HG03196 (cell line): ENCODE data around the gene PABPC1L.
"Not testable (repeated sequence)": the region's sequence is repeated elsewhere in the genome, so short reads cannot be mapped to it uniquely, and the experiment has no call there.

Source experiments
- ATAC-seq: cut with Tn5 transposase; IDR thresholded peaks from one replicate; pipeline ENCODE4 v1.9.1; 2021; ENCODE audit not compliant: unreplicated experiment

The PABPC1L gene

DNA sequence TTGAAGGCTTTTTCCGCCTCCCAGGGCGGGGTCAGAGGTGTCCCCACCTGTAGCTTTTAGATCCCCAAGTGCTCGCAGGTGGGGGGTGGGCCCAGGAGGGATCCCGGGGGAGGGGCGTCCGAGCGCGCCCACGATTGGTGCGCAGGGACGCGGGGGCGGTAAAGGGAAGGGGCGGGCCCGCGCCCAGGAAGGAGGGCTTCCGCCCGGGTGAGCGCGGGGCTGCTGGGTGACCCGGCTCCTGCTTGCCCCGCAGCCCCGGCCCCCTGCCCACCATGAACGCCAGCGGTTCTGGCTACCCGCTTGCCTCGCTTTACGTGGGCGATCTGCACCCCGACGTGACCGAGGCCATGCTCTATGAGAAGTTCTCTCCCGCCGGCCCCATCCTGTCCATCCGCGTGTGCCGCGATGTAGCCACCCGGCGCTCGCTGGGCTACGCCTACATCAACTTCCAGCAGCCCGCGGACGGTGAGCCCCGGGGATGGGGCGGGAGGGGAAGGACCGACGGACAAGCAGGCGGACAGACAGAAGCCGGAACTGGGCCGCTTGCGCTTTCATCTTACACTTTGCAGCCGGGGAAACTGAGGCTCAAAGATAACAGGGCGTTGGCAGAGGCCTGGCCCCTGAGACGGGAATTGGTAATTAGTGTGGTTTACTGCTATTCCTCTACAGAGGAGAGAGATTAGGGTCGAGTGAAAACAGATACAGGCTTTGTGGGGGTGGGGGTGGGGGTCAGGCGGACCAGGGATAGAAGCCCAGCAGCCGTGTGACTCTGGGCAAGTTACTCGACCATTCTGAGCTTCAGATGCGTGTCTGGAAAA, at the start of gene PABPC1L:
Gene PABPC1L (plus strand): TSS at position 189 of the 818 bp plus-strand sequence. CDS start 84 bp downstream, at position 273.
- peak; percentile 63 for ATAC-seq

- no peak for ATAC-seq
These were observed 48.3 kb upstream of the PABPC1L start for GRCh38 chr20:44861531-44862006.

DNA sequence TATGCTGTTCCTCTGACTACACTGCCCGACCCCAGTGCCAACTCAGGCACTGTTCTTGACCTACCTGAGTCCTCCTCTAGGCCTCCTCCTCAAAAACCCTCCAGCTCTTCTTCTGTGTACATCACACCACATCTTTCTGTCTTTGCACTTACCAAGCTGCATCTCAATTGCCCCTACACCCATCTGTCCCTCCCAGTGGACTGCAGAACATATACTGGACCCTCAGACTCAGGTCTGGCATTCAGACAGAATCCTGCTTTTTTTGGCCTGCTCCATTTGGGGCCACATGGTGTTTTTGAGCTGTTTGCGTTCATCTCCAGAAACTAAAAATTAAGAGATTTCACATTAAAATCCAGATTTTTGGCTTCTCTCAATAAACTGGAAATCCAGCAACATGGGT, 47.6 kb upstream of the PABPC1L start:
- ATAC-seq: no peak

DNA sequence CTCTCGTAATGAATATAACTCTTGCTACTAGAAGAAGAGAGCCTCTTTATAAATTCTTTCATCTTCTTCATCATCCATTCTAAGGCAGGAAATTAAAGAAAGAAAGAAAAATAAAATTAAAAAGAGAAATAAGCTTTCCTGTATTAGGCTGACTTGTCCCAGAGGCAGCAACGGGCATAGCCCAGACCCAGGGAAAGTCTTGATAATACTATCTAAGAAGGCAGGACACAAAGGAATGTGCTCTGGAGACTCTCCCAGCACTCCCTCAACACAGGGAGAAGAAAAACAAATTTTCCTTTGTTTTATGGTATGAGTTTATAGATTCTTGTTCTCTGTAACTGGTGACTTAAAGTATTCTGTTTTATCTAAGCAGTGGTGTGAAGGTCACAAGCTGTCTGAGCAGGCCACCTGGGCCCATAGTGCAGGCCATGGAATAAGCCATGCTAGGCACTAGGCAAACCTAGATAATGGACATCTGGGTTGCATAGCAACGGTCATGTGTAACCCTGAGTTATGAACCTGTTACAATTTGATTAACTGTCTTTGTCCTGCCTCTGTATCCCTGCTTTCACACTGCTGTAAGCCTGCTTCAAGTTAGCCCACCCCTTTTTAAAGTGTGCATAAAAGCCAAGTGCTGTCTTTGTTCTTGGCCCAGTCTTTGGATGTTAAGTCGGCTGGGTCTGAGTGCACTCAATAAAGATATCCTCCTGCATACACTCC, 46.3 kb upstream of the PABPC1L start:
- not testable (repeated sequence) for ATAC-seq

DNA sequence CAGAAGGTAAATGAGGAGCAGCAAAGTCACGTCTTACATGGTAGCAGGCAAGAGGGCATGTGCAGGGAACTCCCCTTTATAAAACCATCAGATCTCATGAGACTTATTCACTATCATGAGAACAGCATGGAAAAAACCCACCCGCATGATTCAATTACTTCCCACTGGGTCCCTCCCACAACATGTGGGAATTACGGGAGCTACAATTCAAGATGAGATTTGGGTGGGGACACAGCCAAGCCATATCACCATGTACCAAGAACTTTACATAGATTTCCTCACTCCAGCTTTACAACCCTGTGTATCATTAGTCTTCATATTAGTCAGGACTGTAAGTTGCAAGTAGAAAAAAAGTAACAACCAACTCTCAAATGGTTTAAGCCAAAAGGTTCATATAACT, 45.4 kb upstream of the PABPC1L start:
- not testable (repeated sequence) for ATAC-seq

- ATAC-seq: no peak
These were observed 43.0 kb upstream of the PABPC1L start for GRCh38 chr20:44866703-44867335.

GRCh38 chr20:44869471-44869870, 40.4 kb upstream of the PABPC1L start:
- ATAC-seq: no peak

GRCh38 chr20:44882360-44882759, 27.5 kb upstream of the PABPC1L start:
- not testable (repeated sequence) for ATAC-seq

DNA sequence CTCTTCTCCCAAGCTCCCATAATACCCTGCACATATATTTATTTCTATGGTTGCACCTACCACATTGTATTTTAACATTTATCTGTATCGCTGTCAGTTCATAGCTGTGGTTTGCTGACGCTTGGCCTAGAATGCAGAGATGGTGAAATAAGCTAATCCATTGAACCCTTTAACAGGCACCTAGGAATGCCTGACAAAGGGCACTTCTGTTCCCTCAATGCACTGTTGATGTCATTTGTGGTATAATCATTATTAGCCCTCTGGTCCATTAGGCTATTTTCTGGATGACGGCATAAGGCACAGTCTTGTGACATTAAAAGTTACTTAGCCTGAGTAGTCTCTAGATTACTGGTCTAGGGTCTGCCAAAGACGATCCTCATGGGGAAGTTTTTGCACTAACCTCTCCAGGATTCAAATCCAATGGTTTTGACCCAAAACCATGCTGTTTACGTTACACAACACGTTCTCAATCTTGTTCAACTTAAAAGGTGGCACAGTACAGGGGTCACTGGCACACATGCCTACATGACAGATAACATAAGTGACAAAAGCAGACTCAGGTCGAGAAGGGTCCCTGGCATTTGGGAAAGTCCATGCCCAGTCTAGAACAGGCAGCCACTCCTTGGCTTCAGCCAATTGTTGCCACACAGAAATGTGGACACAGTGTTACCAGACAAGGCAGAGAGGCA, 26.5 kb upstream of the PABPC1L start:
- ATAC-seq: no peak

GRCh38 chr20:44884907-44885391, 24.9 kb upstream of the PABPC1L start:
- no peak for ATAC-seq

- ATAC-seq: peak; percentile 90
These were observed 24.2 kb upstream of the PABPC1L start, which contains the start of gene YWHAB for GRCh38 chr20:44885392-44886265. TSS of gene YWHAB (plus strand) at chr20:44885705. CDS start at chr20:44901534, 15,829 bp downstream.

- no peak for ATAC-seq
These were observed 23.6 kb upstream of the PABPC1L start for GRCh38 chr20:44886266-44886651.

DNA sequence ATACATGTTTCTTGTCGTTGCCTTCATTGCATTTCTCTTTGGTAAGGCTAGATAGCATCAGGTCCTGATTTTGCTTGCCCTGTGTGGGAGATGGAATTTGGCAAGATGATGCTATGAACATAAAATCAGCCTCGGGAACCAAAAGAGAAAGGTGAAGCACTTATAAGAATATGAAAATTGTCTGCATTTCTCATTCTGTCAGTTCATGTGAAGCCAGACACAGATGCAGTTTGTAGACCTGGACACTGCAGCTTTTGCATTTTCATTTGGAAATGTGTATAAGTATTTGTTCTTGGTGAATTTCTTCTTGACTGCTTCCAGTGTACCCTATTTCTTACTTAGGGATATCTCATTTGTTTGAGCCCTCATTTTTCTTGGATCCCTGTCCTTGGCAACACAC, 23.0 kb upstream of the PABPC1L start:
- ATAC-seq: no peak

GRCh38 chr20:44887466-44887865, 22.4 kb upstream of the PABPC1L start:
- ATAC-seq: no peak

- ATAC-seq: no peak
These were observed 21.4 kb upstream of the PABPC1L start for GRCh38 chr20:44888226-44889103.

- ATAC-seq: no peak
These were observed 18.0 kb upstream of the PABPC1L start for GRCh38 chr20:44891826-44892225.

DNA sequence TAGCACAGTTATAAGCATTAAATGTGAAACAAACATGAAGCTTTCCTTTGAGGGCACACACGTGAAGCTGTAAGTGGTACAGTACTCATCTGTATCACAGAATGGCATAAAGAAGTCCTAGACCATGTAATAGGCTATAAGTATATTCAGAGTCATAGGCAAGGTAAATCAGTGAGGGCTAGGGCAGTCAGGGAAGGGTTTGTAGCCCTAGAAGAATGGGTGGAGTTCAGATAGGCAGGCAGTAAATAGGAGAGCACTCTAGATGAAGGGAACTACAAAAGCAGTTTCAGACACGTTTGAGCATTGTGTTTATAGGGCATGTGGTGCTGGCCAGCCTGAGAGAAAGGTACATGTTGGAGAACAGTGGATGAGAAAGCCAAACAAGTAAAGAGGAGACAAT, 14.9 kb upstream of the PABPC1L start:
- ATAC-seq: no peak

DNA sequence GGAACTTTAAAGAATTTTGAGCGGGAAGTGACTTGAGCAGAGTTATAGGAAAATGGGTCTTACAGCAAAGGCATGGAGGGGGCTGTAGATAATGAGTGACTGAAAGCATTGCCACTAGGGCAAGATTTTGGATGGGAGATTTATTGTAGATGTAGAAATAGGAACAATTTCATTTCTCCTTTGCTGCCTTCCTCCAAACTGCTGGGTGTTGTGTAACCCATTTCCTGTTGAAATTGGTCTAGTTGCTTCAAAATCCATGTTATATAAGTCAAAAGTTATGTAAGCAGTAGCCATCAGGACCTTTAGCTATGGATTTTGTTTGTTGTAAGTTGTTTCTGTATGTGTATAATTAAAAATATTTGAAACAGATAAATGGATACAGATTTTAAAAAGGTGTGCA, 13.3 kb upstream of the PABPC1L start:
- ATAC-seq: no peak

- no peak for ATAC-seq
These were observed 12.7 kb upstream of the PABPC1L start for GRCh38 chr20:44897133-44897532.
